HT-29 (cell line): ENCODE measurements around the gene SRI. TPM values are rescaled to one million over a fixed set of nuclear protein-coding genes. Genes with fewer than 3 reads are reported as not detected.
"Not testable (repeated sequence)": the region's sequence is repeated elsewhere in the genome, so short reads cannot be mapped to it uniquely, and the experiment has no call there.

Experiments used
- DNase-seq: peaks from one replicate; pipeline ENCODE4 v3.0.0-alpha.2; 2015; ENCODE audit warnings: low spot score
- total RNA-seq: library from RNA; depleted of rRNA; stranded (reverse); fragments of >200 nt; shearing (Covaris generic); gene quantifications from 2 replicates; pipeline ENCODE4 v1.2.3, GENCODE V29; 2014; rRNA removed

The SRI gene, protein sequence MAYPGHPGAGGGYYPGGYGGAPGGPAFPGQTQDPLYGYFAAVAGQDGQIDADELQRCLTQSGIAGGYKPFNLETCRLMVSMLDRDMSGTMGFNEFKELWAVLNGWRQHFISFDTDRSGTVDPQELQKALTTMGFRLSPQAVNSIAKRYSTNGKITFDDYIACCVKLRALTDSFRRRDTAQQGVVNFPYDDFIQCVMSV
- total RNA-seq: 105 and 119 TPM in 2 replicates

DNA sequence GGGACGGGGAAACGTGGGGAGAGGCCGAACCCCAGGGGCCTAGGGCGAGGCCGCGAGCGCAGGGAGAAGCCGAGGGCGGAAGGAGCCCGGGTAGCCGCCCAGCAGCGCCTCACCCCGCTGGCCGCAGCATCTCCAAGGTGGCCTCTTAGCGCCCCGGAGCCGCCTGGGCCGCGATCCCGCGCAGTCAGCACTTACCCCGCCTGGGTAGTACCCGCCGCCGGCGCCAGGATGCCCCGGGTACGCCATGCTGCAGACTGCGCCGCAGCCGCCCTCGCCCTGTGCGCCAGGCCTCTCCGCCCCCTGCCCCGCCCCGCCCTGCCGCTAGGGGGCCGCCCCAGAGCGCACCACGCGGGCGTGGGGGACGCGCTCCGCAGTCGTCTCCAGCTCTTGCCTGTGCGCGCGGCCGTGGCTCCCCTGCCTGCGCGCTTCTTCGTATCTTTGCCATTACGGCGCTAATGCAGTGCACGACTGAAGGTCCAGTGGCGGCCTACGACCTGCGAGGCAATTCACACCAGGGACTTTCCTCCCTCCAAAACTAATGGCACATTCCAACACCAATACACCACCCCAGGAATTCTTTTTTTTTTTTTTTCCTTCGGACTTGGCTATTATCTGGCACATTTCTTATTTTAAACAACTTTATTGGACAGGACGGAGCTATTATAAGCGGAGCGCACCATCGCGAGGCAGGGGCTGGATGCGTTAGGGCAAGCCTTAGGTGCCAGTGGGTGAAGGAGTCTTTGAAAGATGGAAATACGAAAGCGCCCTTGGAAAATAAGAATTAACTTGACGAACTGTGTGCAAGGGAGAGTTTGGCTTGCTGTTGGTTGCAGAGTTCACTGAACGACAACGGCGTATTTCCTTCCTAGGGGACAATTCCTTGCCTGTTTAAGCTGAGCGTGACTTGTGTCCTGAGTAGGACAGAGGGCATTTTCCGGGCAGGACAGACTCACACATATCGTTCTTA is at the start of gene SRI:
Gene SRI, minus strand, starts transcription at position 258 of the 967 bp plus-strand sequence. Its CDS starts 12 bp downstream, at position 246.
- DNase-seq: peak; percentile 94

DNA sequence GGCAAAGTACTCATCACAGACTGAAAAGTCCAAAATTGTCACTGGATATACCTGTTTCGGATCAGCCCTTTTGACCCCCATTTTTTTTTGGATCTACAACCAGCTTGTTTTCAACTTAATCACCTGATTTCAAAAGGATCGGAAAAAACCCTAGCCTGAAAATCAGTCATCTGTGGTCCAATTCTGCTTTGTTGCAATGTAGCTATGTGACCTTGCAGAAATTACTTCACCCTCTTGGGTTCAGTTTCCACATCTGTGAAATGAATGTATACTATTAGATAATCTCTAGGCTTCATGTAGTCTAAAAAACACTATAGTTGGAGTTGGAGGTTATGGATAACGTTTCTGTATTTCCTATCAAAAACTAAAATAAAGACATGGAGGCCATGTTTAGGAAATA is 49.7 kb upstream of the SRI start:
- no peak for DNase-seq

DNA sequence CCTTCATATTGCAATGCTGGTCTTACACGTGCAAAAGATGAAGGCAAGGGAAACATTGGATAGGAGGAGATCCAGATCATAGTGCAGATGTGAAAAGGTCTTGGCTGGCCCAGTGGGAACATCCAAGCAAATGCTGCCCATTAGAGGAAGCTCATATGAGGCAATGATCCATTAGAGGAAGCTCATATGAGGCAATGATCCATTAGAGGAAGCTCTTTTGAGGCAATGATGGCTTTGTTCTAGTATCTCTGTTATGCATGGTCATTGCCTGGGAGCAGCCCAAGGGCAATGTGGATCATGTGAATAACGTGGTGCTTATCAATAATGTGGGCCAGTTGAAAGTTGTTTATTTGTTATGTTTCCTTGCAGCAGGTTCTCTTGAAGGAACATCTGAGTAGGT is 49.0 kb upstream of the SRI start:
- DNase-seq: no peak

DNA sequence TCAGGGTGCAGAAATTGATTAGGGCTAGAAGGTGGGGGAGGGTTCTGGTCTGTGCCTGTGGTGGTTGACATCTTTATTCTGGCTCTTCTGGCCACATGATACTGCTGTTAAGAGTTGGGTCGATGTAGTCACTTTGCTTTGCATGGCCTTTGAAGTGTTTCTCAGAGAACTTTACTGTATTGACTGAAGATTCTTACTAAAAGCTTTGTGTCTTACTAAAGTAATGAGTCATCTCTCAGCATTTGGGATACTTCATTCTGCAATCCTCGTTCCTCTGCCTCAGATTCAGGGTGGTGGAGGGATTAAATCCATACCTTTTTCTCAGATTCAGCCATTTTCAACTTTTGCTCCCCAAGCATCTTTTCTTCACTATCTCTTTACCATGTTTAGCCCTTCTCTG is 48.2 kb upstream of the SRI start:
- DNase-seq: no peak

DNA sequence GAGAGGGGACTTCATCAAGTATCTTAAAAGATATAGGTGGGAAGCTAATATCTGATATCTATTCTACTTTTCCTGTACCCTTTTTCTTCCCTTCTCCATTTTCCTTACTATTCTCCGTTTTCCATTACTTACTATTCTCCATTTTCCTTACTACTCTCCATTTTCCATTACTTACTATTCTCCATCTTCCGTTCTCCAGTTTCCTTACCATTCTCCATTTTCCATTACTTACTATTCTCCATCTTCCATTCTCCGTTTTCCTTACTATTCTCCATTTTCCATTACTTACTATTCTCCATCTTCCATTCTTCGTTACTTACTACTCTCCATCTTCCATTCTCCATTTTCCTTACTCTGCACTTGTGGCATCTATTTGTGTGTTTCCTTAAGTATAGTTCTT is 47.6 kb upstream of the SRI start:
- no peak for DNase-seq

DNA sequence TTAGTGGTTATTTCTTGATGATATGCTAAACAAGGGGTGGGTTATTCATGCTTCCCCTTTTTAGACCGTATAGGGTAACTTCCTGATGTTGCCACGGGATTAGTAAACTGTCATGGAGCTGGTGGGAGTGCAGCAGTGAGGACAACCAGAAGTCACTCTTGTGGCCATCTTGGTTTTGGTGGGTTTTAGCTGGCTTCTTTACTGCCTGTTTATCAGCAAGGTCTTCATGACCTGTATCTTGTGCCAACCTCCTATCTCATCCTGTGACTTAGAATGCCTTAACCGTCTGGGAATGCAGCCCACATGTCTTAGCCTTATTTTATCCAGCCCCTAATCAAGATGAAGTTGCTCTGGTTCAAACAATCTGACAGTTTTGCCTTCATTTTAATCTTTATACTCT is 45.1 kb upstream of the SRI start:
- not testable (repeated sequence) for DNase-seq

DNA sequence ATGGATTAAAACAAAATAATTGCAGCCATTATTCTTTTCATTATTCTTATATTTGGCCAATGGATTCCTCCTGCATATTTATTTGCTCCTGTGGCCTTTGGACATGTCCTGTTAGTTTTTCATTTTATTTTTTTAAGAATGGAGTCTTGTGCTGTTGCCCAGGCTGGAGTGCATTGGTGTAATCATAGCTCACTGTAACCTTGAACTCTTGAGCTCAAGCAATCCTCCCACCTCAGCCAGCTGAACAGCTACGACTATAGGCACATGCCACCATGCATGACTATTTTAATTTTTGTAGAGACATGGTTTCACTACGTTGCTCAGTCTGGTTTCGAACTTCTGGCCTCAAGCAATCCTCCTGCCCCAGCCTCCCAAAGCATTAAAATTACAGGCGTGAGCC is 42.7 kb upstream of the SRI start:
- no peak for DNase-seq

DNA sequence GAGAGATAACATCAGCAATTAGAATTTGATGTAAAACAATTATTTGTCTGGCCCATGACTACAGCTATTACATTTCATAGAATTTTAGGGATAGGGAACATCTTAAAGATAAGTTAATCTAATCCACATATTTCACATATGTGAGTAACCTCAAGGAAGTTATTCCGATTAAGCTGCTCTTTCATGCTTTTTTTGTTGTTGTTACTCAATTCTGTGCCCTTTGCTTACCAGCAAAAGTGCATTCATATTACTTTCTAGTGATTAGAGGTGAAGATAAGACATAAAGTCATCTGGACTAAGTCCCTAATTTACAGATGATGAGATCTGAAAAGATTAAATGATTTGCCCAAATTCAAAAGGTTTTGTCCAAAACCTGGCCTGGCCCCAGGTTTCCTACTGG is 40.9 kb upstream of the SRI start:
- DNase-seq: no peak

DNA sequence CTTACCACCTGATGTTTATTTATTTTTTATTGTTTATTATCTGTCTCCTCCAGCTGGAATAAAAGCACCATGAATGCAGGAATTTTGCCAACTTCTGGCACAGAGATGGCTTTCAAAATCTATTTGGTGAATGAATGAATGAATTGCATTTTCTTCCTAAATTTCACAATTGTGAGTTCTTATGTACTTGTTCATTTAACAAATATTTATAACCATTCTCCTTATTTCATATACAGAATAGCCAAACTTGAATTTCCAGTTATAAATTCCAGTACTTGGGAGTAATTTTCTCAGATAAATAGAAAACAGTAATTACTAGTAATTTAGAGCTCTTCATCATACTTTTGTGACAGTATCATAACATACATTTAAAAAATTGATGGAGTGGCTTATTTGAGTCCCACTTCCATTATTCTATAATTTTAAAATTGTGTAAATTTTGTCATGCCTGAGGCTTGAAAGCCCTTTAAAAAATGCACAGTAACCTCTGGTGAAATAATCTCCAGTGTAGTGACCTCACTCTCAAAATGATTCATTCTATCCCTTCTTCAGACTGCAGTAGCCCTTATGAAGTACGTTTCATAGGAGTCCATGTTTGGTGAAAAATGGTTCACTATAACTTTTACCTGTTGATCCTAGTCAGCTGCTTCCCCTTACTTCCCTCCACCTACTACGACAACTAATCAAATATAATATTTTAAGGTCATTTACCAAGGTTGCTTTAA is 40.0 kb upstream of the SRI start:
- DNase-seq: no peak

DNA sequence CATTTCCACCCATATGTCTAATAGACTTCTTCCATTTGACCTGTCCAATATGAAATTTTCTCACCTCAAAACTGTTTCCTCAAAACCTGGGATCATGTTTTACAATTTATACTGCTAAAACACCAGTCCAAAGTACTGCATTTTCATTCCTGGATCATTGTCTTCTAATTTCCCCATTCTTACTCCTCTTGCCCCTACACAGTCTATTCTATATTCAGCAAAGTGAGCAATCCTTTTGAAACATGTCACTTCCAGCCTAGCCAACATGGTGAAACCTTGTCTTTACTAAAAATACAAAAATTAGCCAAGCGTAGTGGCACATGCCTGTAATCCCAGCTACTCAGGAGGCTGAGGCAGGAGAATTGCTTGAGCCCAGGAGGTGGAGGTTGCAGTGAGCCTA is 38.5 kb upstream of the SRI start:
- not testable (repeated sequence) for DNase-seq

DNA sequence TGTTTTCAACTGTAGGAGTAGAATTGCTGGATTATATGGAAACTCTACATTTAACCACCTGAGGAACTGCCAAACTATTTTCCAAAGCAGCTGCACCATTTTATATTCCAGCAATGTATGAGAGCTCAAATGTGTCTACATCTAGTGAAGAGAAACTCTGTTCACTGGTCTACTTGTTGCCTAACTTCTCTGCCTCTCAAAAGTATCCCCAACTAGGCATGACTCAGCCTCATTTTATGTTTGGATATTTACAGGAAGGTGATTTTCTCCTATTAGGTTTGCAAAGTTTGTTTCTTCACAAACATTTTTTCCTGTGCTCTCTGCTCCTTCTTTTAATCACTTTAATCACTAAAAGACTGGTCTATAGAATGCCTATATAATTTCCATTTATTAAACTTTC is 37.1 kb upstream of the SRI start:
- DNase-seq: no peak

DNA sequence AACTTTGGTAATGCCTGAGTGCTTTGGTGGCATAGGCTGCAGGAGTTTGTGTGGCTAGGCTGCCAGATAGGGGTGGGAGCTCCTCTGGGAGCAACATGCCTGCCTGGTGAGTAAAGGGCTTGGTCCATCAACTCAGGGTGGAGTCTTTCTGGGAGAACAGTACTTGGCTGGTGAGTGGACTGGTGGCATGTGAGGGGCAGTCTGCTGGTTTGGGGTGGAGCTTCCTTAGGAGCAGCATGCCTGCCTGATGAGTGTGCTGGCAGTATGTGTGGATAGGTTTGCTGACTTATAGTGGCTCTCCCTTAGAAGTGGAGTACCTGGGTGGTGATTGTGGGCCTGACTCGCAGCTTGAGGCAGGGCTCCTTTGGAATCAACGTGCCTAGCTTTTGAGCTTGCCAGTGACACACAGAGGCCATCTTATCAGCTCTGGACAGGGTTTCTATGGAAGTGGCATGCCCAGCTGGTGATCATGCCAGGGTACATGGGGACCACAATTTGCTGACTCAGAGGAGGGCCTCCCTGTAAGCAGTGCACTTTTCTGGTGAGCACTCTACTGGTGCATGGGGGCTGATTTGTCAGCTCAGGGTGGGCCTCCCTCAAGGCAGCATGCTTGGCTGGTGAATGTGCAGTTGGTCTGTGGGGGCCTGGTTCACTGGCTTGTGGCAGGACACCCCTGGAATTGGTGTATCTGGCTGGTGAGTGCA is 35.0 kb upstream of the SRI start:
- DNase-seq: peak; percentile 77

DNA sequence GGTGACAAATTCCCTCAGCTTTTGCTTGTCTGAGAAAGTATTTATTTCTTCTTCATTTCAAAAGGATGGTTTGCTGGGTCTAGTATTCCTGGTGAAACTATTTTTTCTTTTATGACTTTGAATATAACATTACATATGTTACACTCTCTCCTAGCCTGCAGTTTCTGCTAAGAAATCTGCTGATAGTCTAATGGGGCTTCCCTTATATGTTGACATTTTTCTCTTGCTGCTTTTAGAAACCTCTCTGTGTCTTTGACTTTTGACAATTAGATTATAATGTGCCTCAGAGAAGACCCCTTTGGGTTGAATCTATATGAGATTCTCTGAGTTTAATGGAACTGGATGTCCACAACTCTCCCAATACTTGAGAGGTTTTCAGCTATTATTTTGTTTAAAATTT is 33.8 kb upstream of the SRI start:
- no peak for DNase-seq

DNA sequence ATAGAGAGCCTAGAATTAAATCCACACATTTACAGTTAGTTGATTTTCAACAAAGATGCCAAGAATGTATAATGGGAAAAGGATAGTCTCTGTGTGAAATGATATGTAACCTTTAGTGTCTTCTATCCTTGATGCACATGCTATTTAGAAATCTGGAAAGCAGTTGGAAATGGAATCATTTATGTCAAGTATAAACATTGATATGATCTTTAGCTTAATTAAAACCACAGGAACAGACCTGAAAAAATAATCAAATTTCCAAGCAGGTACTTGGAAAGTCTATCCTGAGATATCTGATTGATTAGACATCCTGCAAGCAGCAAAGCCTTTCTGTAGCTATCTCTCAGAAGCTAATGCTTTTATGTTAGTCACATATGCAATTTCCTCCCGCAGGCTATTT is 24.4 kb upstream of the SRI start:
- no peak for DNase-seq

DNA sequence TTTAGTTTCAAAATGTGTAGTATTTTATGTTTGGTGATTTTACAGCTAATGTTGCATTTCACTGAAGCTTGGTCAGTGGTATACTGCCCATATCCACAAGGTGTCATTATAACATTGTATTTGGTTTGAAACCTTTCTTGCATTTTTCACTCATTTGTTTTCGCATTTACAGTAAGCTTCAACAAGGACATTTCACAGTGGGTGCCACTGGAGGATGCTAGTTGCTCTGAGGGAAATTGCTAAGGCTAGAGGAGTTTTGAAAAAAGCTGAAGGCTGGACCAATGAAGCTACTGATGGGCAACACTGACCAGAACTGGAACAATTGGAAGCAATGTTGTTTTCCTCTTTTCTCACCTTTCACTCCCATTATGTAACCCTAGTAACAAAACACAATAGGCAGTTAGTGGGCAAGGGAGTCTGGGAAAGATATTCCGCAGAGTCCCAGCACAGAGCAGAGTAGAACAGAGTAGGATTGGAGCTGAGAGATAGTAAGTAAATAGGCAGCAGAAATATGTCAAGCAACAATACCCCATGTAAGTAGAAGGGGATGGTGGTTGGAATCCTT is 23.6 kb upstream of the SRI start:
- DNase-seq: peak; percentile 94

DNA sequence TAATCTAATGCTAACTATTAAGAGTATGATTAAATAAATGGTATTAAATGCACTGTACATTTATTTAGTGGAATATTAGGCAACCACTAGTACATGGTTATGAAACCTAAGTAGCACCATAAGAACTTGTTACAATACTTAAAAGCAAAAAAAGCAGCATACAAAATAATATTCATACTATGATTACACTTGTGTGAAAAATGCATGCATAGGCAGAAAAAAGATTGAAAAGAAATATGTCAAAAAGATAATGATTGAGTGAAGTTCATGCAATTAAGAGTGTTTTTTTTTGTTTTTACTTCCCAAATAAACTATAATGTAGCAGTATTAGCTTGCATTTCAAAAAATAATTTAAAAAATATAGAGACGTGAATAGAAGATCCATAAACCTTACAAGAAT is 20.0 kb upstream of the SRI start:
- no peak for DNase-seq

DNA sequence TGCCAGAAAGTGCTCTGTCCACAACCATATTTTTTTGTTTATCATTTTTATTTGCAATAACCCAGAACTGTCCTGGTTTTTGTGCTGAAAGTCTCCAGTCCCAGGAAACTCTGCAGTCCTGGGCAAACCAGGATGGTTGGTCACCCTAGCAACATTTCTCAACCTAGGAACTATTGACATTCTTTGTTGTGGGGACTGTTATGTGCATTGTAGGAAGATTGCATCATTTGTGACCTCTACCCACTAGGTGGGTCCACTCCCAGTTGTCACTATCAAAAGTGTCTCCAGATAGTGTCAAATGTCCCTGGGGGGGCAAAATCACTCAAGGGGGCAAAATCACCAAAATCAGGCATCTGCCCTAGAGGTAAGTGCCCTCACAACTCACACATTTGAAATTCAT is 14.0 kb upstream of the SRI start:
- DNase-seq: peak; percentile 60

DNA sequence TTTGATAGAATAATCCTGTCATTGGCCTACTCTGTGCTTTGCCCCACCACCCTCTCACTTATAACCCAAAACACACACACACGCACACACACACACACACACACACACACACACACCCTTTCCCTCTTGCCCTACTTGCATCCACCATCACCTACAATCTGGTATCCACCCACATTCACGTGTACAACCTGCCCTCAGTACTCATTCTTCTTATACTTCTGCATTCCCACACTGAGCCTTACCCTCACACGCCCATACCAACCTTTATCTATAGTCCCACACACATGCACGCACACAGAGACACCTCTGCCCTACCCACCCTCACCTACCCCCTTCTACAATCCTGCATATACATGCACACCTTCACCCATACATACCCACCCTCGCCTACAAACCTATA is 10.8 kb upstream of the SRI start:
- no peak for DNase-seq

DNA sequence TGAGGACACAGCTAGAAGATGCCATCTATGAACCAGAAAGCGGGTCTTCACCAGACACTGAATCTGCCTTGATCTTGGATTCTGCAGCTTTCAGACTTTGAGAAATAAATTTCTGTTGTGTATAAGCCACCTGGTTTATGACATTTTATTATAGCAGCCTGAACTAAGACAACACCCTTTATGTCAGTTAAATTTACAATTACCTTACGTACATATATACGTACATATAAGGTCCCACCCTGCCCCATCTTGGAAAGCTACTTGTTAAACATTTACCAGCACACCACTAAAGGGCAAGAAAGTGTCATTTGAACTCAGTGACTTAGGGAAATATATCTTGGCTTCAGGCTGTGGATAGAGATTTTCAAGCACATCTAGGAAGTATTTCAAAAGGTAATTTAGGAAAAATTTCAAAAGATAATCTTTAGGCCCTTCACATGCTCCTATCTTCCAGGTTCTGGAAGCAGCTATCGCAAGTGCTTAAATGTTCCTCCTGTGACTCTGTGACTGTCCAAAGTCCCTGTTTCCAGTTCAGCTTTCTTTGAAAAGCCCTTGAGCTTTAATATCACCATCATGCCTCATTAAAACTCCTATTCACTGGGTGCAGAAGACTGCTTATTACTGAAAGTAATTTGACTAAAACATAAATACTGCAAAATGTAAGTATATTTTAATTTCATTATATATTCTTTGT is 9.6 kb upstream of the SRI start:
- peak; percentile 31 for DNase-seq

DNA sequence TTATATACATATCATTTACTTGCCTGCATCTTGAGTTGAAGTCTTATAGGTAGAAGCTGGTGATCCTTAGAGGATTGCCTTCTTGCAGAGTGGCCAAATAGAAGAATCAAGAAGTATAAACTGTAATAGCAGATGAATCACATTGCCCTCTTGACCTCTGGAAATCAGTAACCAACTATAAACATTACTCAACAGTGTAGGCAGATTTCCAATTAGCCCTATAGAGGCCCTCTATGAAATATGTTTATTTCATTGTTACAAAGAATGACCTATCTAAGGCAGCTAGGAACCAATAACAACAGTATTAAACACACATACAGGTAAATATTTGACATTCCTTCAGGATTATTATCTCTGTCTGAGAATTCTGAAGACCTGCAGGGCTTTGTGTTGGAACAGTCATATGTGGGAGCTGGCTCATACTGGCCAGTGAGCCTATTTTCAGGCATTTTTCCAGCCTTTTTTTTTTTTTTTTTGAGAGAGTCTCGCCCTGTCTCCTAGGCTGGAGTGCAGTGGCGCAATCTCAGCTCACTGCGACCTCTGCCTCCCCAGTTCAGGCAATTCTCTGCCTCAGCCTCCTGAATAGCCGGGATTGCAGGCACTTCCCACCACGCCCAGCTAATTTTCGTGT is 7.2 kb upstream of the SRI start:
- peak; percentile 99 for DNase-seq
